Stimulated activated CD4-positive, alpha-beta T cell treated with anti-CD3 and anti-CD28 coated beads, Interleukin-1b, Interleukin-23, amount 100 ng/mL, for 24 hours (primary cell): ENCODE data around the gene FAM111B.
A peak's percentile ranks its signal among the peaks of the same experiment; 100 is the strongest.

Experiments used
- DNase-seq, 4 experiments: peaks; one replicate each; pipeline ENCODE4 v3.0.0-alpha.2; 2020; ENCODE audit warnings: low read depth in 4 of 4, low spot score in 1 of 4

FAM111B gene

GRCh38 chr11:59154610-59155009 lies 47.6 kb downstream of the FAM111B start:
- DNase-seq = no peak

GRCh38 chr11:59157433-59157832 lies 50.4 kb downstream of the FAM111B start:
- DNase-seq = no peak

GRCh38 chr11:59158206-59159068 lies 51.4 kb downstream of the FAM111B start:
- peak in 1 of 4 experiments; percentile 43 for DNase-seq

- DNase-seq = no peak
Observed at GRCh38 chr11:59164028-59164427, 57.0 kb downstream of the FAM111B start.

GRCh38 chr11:59171508-59172322 lies 64.7 kb downstream of the FAM111B start, which contains the start of gene DTX4:
Gene DTX4 (plus strand): TSS chr11:59172132. CDS start chr11:59172596, 464 bp downstream.
- DNase-seq = peak; percentile 82 to 93 (median 88)

- peak in 1 of 4 experiments; percentile 4 for DNase-seq
Observed at GRCh38 chr11:59172345-59173079, 65.5 kb downstream of the FAM111B start.

- no peak for DNase-seq
Observed at GRCh38 chr11:59173080-59173963, 66.3 kb downstream of the FAM111B start.

- no peak for DNase-seq
Observed at GRCh38 chr11:59173964-59174663, 67.1 kb downstream of the FAM111B start.

GRCh38 chr11:59174664-59175033 lies 67.6 kb downstream of the FAM111B start:
- DNase-seq = no peak

- DNase-seq = no peak
Observed at GRCh38 chr11:59175091-59175501, 68.1 kb downstream of the FAM111B start.

- DNase-seq = no peak
Observed at GRCh38 chr11:59176330-59176729, 69.3 kb downstream of the FAM111B start.
